H9 (cell line): Measurements from ENCODE around the gene IL12RB2. TPM values are rescaled to one million over a fixed set of nuclear protein-coding genes. Genes with fewer than 3 reads are reported as not detected.
A peak's percentile ranks its signal among the peaks of the same experiment; 100 is the strongest.

Source experiments
- DNase-seq: peaks from one replicate; pipeline ENCODE4 v3.0.0-alpha.2; 2017
- H2AFZ ChIP-seq: one replicate; pipeline ENCODE4 v1.6.1; 2013; ENCODE audit warnings: mild to moderate bottlenecking, low read length, control low read depth, moderate library complexity
- H2AK5ac ChIP-seq: 2 replicates; pipeline ENCODE4 v1.6.1; 2013; ENCODE audit warnings: low read length, control low read depth, mixed read lengths; ENCODE audit not compliant: insufficient read length
- H2BK120ac ChIP-seq: one replicate; pipeline ENCODE4 v1.6.1; 2013; ENCODE audit warnings: low read depth, mild to moderate bottlenecking, low read length, control low read depth, inconsistent platforms; ENCODE audit not compliant: poor library complexity, severe bottlenecking
- H2BK12ac ChIP-seq: 2 replicates; pipeline ENCODE4 v1.6.1; 2013; ENCODE audit warnings: low read length, control low read depth, mixed read lengths, low read depth; ENCODE audit not compliant: insufficient read length
- H2BK15ac ChIP-seq: 2 replicates; pipeline ENCODE4 v1.6.1; 2013; ENCODE audit warnings: low read depth, low read length, control low read depth
- H2BK20ac ChIP-seq: one replicate; pipeline ENCODE4 v1.6.1; 2013; ENCODE audit warnings: low read depth, mild to moderate bottlenecking, low read length, control low read depth, inconsistent platforms; ENCODE audit not compliant: poor library complexity, severe bottlenecking
- H2BK5ac ChIP-seq: 2 replicates; pipeline ENCODE4 v1.6.1; 2013; ENCODE audit warnings: low read length, control low read depth, mixed read lengths; ENCODE audit not compliant: insufficient read length
- H3K14ac ChIP-seq: 2 replicates; pipeline ENCODE4 v1.6.1; 2013; ENCODE audit warnings: low read length, control low read depth; ENCODE audit not compliant: insufficient read depth
- H3K18ac ChIP-seq: 2 replicates; pipeline ENCODE4 v1.6.1; 2013; ENCODE audit warnings: low read depth, mild to moderate bottlenecking, mixed read lengths, low read length, control low read depth; ENCODE audit not compliant: insufficient read length
- H3K23ac ChIP-seq: 2 replicates; pipeline ENCODE4 v1.6.1; 2013; ENCODE audit warnings: low read length, control low read depth, mixed read lengths, low read depth; ENCODE audit not compliant: insufficient read length
- H3K23me2 ChIP-seq: 2 replicates; pipeline ENCODE4 v1.6.1; 2013; ENCODE audit warnings: low read depth, mild to moderate bottlenecking, mixed read lengths, low read length, control low read depth; ENCODE audit not compliant: insufficient read length, poor library complexity, severe bottlenecking
- H3K27ac ChIP-seq: 2 replicates; pipeline ENCODE4 v1.5.1; 2013; ENCODE audit warnings: low read length, control low read depth, mixed read lengths, low read depth; ENCODE audit not compliant: insufficient read length
- H3K27me3 ChIP-seq: 2 replicates; pipeline ENCODE4 v1.6.1; 2013; ENCODE audit warnings: low read length, control low read depth, inconsistent platforms; ENCODE audit not compliant: insufficient read depth
- H3K4ac ChIP-seq: 2 replicates; pipeline ENCODE4 v1.6.1; 2013; ENCODE audit warnings: low read depth, mild to moderate bottlenecking, control low read depth, inconsistent platforms, low read length, moderate library complexity
- H3K4me1 ChIP-seq: 2 replicates; pipeline ENCODE4 v1.6.1; 2013; ENCODE audit warnings: low read length, control low read depth, inconsistent platforms; ENCODE audit not compliant: insufficient read depth
- H3K4me2 ChIP-seq: 2 replicates; pipeline ENCODE4 v1.6.1; 2013; ENCODE audit warnings: low read length, control low read depth, mixed read lengths; ENCODE audit not compliant: insufficient read length, insufficient read depth
- H3K56ac ChIP-seq: 2 replicates; pipeline ENCODE4 v1.6.1; 2013; ENCODE audit warnings: low read depth, mild to moderate bottlenecking, mixed read lengths, low read length, control low read depth; ENCODE audit not compliant: insufficient read length
- H3K79me1 ChIP-seq: 2 replicates; pipeline ENCODE4 v1.6.1; 2013; ENCODE audit warnings: low read depth, mild to moderate bottlenecking, moderate library complexity, low read length, control low read depth, inconsistent platforms; ENCODE audit not compliant: insufficient read depth, poor library complexity, severe bottlenecking
- H3K79me2 ChIP-seq: 2 replicates; pipeline ENCODE4 v1.6.1; 2013; ENCODE audit warnings: low read length, control low read depth, inconsistent platforms; ENCODE audit not compliant: insufficient read depth
- H3K9ac ChIP-seq: 2 replicates; pipeline ENCODE4 v1.6.1; 2013; ENCODE audit warnings: low read length, control low read depth, mixed read lengths; ENCODE audit not compliant: insufficient read length; ENCODE audit errors: extremely low read depth
- H3K9me3 ChIP-seq: one replicate; pipeline ENCODE4 v1.6.1; 2013; ENCODE audit warnings: low read depth, low read length, inconsistent platforms; ENCODE audit not compliant: control insufficient read depth
- H3T11ph ChIP-seq: one replicate; pipeline ENCODE4 v1.6.1; 2013; ENCODE audit warnings: mild to moderate bottlenecking, low read length, control low read depth, inconsistent platforms
- H4K20me1 ChIP-seq: one replicate; pipeline ENCODE4 v1.6.1; 2013; ENCODE audit not compliant: control insufficient read depth, insufficient read length, insufficient read depth
- H4K5ac ChIP-seq: 2 replicates; pipeline ENCODE4 v1.6.1; 2013; ENCODE audit warnings: low read depth, mild to moderate bottlenecking, mixed read lengths, low read length, control low read depth; ENCODE audit not compliant: insufficient read length
- H4K8ac ChIP-seq: replicated peaks from 2 replicates; pipeline ENCODE4 v1.6.1; 2013; ENCODE audit warnings: low read length, control low read depth, mixed read lengths, low read depth; ENCODE audit not compliant: insufficient read length
- H4K91ac ChIP-seq: 2 replicates; pipeline ENCODE4 v1.6.1; 2013; ENCODE audit warnings: low read depth, mild to moderate bottlenecking, moderate library complexity, mixed read lengths, low read length, control low read depth; ENCODE audit not compliant: insufficient read length
- H3K27ac Mint-ChIP-seq, 3 experiments: 2 replicates in 2 of 3; 3 replicates in 1 of 3; pipeline ENCODE4 v1.8.0; 2020 to 2021; ENCODE audit warnings: mixed read lengths in 3 of 3, mild to moderate bottlenecking in 1 of 3, moderate library complexity in 1 of 3
- H3K27me3 Mint-ChIP-seq: 2 replicates; pipeline ENCODE4 v1.8.0; 2021; ENCODE audit warnings: low read depth, mild to moderate bottlenecking, moderate library complexity, mixed read lengths
- H3K36me3 Mint-ChIP-seq, 3 experiments: 2 replicates in 2 of 3; 3 replicates in 1 of 3; pipeline ENCODE4 v1.8.0; 2020 to 2021; ENCODE audit warnings: low read depth in 3 of 3, mixed read lengths in 3 of 3; ENCODE audit not compliant: insufficient read depth in 1 of 3
- H3K4me1 Mint-ChIP-seq, 2 experiments: 2 replicates each; pipeline ENCODE4 v1.8.0; 2020; ENCODE audit warnings: mixed read lengths in 2 of 2
- H3K4me3 Mint-ChIP-seq, 2 experiments: 2 replicates in 1 of 2; 3 replicates in 1 of 2; pipeline ENCODE4 v1.8.0; 2020 to 2021; ENCODE audit warnings: mild to moderate bottlenecking in 2 of 2, mixed read lengths in 2 of 2, moderate library complexity in 1 of 2
- H3K9me3 Mint-ChIP-seq, 2 experiments: 2 replicates in 1 of 2; 3 replicates in 1 of 2; pipeline ENCODE4 v1.8.0; 2020; ENCODE audit warnings: mild to moderate bottlenecking in 2 of 2, mixed read lengths in 2 of 2, moderate library complexity in 1 of 2
- CTCF ChIP-seq: fragments of 200-600 bp; sonication (generic); conservative IDR thresholded peaks from 3 replicates; pipeline ENCODE4 v1.8.0; 2021; ENCODE audit warnings: antibody characterized with exemption, mild to moderate bottlenecking
- WGBS: extraction: QIAGEN DNeasy Blood & Tissue Kit; methylation state at CpG from one replicate; pipeline ENCODE4 v1.1.7; 2013; ENCODE audit warnings: missing lambda C conversion rate, low lambda C conversion rate, mixed read lengths; ENCODE audit not compliant: insufficient read length; ENCODE audit errors: extremely low coverage; 5-methylcytosine and 5-hydroxymethylcytosine counted together
- total RNA-seq: library from RNA; stranded (reverse); gene quantifications from 2 replicates; pipeline ENCODE4 v1.2.1, GENCODE V29; 2021

Gene IL12RB2
- total RNA-seq, 1 experiment from 2014 or later, result 0.77 TPM

GRCh38 chr1:67405473-67406245 lies 98.0 kb downstream of the IL12RB2 start:
- Histone ChIP-seq H2BK20ac (no peak overlapping the region), H3K27ac (no peak overlapping the region), H2BK15ac (no peak overlapping the region), H3K4ac (no peak overlapping the region), H2BK5ac (no peak overlapping the region), H4K20me1 (no peaks in the 10 kb centered on the region), H2BK120ac (no peak overlapping the region), H3K18ac (no peak overlapping the region), H3K9me3 (no peaks in the 10 kb centered on the region), H3K27me3 (no peaks in the 10 kb centered on the region), H3K79me2 (no peaks in the 10 kb centered on the region), H3K23ac (no peak overlapping the region), H3T11ph (no peak overlapping the region), H2AK5ac (no peak overlapping the region), H2BK12ac (no peak overlapping the region), H3K9ac (no peak overlapping the region), H4K8ac (no peak overlapping the region), H3K56ac (no peak overlapping the region), H3K23me2 (no peaks in the 10 kb centered on the region), H4K91ac (no peak overlapping the region), H2AFZ (no peak overlapping the region), H3K4me1 (no peaks in the 10 kb centered on the region), H4K5ac (no peak overlapping the region), H3K79me1 (no peaks in the 10 kb centered on the region), H3K4me2 (no peak overlapping the region), H3K14ac (no peak overlapping the region)
- no peak overlapping the region for H3K4me3 Mint-ChIP-seq
- H3K27ac Mint-ChIP-seq, result peak overlapping the region in 2 of 3 experiments; percentile 64 to 83; a peak in 2 of 7 replicates
- H3K9me3 Mint-ChIP-seq, result no peaks in the 10 kb centered on the region; a peak in 1 of 5 replicates
- no peak for DNase-seq
- H3K4me1 Mint-ChIP-seq, result peaks cover 13 to 18% of the 10 kb centered on the region in 2 experiments
- TF ChIP-seq CTCF, result no peak
- H3K36me3 Mint-ChIP-seq, result peaks cover 5 to 13% (median 10%) of the 10 kb centered on the region in 3 experiments
- no CpG with 5 or more reads among the region's 3 CpGs for WGBS
- no peaks in the 10 kb centered on the region for H3K27me3 Mint-ChIP-seq
